A204.1 (cell line): ENCODE data around the gene SLC16A3.
"Not testable (repeated sequence)": the region's sequence is repeated elsewhere in the genome, so short reads cannot be mapped to it uniquely, and the experiment has no call there.

ENCODE experiments used
- FAIRE-seq: peaks from 2 replicates; lab custom pipeline; 2012; peaks lifted over from hg19 to GRCh38; lab: Jason Lieb, UNC

The SLC16A3 gene

DNA sequence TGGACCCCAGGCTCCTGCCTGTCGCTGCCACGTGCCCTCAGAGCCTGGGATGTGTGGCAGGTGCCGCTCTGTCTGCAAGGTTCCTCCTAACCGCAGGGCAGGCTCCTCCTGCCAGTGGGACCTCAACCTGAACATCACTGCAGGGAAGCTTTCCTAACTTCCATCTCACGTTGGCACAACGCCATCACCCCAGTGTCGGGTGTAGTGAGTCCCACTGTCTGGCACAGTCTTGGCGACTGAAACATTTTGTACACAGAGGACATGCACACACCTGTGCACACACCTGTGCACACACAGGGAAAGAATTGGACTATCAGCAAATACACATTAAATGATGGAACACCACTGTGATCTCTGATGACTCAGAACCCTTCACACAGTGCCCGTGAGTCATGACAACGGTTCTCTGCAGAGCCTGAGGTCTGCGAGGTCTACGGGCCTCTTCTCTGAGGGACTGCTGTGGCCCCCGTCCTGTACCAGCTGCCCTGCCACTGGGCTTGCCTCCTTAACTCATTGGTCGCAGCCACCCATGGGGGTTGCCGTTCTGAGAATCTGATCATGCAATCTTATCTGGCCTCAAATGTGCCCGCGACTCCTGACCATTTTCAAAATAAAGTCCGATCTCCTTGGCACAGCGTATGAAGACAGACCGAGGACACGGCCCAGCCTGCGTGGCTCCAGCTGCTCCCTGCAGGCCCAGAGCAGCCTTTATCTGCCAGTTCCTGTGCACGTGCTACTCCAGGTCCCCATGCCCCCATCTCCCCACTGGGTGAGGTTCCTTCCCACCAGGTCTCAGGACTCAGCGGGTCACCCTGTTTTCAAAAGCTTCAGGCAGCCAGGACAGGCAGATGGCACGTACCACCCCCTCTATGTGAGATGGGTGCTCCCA lies 23.8 kb upstream of the SLC16A3 start:
- FAIRE-seq, result no peak

DNA sequence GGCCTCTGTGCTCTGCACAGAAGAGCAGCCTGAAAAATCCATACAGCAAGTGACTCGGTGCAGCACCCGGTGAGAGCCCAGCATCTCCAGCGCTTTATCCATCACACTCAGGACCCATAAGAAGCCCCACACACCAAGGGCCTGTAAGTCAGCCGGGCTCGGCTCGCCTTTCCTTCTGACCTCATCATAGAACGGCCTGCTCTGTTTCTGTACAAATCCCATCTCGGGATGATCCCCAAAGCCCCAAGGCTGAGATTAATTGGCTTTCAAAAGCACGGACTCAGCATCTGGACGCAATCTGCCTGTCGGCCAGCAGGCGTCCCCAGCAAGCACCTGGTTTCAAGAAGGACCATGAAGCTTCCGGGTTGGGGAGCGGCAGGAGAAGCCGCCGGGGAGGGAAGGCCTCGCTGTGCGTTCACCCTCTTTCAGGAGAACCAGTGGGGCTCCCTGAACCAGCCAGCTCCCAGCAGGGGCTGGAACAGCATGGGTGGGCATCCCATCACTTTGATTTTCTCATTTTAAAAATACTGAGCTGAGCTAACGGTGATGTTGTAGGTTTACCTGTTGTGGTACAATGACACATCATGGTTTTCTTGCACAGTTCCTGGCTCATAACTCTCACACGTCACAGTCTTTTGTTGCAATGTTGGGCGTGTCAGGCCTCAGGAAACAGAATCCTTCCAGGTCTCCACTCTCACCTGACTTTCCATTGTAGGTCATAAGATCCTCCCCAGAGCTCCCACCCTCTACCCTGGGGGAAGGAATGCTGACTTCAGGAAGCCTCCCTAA lies 22.9 kb upstream of the SLC16A3 start:
- no peak for FAIRE-seq

DNA sequence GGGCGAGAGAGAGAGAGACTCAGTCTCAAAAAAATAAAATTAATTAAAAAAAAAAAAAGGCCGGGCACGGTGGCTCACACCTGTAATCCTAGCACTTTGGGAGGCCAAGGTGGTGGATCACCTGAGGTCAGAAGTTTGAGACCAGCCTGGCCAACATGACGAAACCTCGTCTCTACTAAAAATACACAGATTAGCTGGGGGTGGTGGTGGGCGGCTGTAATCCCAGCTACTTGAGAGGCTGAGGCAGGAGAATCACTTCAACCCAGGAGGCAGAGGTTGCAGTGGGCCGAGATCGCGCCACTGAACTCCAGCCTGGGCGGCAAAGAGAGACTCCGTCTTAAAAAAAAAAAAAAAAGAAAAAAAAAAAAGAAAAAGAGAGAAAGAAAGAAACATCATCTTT lies 18.2 kb upstream of the SLC16A3 start:
- FAIRE-seq, result not testable (repeated sequence)

DNA sequence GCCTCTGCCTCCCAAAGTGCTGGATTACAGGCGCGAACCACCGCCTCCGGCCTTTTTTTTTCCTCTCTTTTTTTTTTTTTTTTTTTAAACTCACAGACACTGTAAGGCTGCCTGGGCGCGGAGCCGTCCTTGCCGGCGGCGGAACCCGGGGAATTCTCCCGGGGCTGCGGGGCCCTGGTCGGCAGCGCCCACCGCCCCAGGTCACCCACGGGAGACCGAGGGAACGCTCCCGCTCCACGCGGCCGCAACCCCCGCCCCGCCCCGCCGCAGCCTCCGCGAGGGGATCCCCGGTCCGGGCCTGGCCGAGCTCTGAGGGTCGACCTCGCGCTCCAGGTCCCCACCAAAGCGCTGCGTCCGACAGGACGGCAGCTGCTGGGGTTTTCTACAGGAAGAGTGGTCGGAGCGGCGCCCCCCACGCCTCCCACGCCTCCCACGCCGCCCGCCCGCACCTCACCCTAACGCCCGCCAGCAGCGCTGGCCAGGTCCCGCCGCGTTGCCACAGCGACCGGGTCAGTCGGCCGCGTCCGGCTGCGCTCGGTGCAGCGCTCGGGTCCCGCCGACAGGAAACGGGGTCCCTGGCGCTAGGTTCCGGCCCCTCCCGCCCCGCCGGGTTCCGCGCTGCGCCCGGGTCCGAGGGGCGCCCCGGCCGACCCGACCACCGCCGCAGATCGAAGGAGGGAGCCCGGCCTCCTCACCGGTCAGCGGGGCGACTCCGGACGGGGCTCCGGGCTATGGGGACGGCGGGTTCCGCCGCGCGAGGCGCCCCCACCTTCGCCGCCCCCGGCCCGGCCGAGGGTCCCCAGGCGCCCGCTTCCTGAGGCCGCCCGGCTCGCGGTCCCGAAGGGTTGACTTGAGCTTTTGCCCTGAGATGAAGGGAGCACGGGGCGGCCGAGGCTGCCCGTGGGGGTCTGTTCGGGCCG lies 16.3 kb upstream of the SLC16A3 start, which contains the start of gene CCDC57:
CCDC57 (minus strand) TSS at position 512 of the 920 bp plus-strand sequence. CDS start 10,898 bp downstream, outside the sequence.
- no peak for FAIRE-seq

DNA sequence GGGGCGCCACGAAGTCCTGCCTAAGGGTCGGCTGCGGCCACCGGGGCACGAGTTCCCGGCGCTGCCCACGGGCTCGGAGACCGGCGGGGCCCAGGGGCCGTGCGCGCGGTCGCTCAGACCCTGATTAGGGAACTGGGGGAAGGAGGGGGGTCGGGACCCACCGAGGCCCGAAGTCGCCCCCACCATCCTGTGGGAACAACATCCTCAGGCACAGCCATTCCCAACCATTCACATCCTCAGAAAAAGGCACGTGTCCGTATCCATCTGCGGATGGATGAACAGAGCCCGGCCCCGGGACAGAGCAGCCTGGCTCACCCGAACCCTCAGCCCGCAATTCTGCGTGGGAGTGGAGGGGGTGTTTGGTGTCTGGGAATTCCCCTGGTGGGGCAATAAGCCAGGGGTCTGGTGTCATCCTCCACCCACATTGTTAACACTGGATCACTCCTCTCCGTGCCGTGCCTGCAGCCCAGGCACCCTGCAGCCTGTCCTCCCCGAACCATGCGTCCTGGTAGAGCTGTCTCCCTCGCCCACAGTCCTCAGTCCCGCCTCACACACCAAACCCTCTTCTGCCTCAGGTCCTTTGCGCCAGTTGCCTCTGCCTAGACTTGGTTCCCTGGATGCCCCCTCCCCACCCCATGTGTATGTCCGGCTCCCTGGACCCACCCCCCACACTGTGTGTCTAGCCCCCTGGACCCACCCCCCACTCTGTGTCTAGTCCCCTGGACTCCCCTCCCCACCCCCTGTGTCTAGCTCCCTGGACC lies 15.4 kb upstream of the SLC16A3 start:
- no peak for FAIRE-seq

DNA sequence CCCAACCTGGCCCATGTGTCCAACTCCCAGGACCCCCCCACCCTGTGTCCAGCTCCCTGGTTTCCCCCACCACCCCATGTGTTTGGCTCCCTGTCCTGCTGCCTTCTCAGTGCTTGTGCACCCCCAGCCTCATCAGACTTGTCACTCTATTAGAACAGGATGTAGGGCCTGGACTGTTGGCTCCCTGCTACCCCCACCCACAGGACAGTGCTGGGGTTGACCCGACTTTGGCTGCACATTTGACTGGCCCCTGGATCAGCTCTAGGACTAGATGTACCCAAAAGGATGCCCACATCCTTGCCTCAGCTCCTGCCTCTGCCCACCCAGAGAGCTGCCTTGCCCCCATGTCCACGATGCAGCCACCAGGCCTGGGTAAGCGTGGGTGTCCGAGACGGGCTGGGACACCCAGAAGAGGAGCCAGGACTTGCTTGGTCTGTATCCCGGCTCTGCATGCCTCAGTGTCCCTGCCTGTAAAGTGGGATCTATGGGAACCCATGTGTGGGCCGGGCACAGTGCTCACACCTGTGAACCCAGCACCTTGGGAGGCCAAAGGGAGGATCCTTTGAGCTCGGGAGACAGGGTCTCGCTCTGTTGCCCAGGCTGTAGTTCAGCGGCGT lies 14.7 kb upstream of the SLC16A3 start:
- FAIRE-seq, result no peak

DNA sequence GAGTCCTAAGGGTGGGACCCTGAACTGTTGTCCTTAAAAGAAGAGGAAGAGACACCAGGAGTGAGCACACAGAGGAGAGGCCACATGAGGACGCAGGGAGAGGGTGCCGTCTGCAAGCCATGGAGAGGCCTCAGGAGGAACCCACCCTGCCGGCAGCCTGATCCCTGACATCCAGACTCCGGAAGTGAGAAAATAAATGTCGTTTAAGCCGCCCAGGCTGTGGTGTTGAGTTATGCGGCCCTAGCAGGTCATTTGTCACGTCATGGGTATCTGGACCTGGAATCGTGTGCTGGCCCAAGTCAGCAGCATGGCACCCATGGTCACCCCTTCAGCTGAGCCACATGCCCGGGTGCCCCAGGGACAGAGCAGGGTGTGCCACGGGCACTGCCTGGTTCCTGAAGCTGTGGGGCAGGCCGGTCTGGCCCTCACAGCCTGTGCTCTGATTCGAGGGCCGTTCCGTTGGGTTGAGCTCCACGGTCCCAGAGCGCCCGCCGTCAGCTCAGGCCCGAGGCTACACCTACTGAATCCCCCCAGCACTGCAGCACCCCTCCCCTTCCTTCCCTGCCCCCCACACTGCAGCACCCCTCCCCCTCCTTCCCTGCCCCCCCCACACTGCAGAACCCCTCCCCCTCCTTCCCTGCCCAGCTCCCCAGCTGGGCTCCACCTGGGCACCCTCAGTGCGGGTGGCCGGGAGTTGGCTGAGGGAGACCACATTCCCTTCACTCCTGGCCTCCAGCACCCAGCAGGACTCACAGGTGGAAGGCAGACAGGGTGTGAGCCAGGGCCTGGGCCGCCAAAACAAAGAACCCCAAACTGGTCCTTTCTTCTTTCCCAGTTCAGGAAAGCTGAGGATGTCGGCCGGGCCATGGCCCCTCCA lies 13.5 kb upstream of the SLC16A3 start:
- FAIRE-seq, result no peak

DNA sequence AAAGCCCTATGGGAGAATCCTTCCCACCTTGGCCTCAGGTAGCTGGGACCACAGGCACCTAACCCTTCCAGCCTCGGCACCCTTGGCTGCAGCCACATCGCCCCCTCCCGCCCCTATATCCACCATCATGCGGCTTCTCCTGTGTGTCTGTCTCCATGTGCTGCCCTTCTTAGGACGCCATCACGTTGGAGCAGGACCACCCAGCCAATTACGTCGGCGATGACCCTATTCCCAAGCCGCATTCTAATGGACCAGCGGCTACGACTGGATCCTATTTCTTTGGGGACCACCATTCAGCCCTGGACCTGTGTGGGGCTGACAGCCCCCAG lies 12.9 kb upstream of the SLC16A3 start:
- FAIRE-seq, result no peak

DNA sequence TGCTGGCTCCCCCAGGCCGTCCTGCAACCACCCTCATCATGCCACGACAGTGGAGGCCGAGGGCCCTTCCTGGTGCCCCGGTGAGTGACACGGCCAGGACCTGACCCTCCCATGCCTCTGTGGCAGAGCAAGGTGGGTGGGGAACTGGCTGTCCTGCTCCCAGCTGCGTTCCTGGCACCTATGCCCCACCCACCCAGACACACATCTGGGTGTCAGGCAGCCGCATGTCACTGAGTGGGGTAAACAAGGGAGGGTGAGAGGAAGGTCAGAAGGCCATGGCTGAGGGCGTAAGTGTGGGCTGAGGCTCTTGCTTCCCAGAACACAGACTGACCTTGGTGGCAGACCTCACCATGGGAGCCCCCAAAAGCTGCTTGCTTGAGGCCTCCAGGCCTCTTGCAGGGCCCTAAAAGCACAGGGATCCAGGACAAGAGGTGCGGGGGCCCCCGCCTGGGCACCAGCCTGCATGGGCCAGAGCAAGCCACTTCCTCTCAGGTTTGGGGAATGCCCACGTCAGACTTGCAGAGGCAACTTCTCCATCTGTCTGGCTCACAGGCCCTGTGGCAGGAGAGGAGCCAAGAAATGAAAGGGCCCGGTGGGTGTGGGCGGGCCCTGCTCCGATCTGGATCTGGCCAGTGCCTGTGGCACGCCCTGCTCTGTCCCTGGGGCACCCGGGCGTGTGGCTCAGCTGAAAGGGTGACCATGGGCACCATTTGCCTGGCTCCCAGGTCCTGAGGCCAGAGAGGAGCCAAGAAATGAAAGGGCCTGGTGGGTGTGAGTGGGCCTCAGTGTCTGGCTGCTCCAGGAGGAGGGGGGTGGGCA lies 12.3 kb upstream of the SLC16A3 start:
- no peak for FAIRE-seq

DNA sequence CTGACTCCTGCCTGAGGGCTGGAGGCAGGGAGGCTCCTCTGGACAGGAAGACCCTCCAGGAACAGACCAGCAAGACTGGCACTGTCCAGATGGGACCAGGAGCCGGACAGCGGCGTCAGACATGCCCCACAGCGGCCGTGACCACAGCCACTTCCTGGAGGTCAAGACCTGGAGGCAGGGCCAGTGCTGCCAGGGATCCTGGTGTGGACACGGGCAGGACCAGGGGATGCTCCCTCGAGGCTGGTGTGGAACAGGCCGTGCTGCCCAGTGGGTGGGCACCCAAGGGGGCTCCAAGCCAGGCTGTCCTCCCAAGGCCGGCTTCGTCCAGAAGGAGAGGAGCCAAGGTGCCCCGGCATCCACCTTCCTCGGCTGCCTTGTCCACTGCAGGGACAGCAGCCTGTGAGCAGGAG lies 11.7 kb upstream of the SLC16A3 start:
- FAIRE-seq, result no peak

DNA sequence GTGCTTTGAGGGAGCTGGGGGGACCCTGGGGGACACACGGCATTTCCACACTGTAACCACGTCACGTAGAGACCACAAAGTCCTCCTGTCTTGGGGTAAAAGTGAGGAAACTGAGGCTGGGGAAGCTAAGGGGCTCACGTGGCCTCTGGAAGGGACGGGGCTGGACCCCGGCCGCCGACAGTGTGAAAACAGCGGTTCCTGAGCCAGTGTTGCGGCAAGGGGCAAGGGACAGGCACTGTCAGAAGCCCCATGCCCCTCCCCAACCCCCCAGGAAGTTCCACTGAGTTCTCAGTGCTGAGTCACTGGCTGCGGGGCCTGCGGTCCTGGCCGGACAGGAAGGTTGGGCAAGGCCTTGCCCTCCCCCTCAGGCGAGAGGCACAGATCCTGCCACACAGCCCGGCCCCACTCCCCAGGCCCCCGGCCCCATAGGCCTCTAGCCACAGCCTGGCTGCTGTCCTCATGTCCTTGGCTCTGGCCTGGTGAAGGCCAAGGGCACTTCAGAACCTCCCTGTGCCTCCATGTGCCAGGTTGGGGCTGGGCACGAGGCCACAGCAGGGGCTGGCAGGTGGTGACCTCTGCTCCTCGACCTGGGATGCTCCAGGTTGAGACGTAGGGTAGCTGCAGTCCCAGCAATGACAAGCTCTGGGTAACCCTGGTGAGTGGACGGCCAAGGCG lies 11.2 kb upstream of the SLC16A3 start:
- no peak for FAIRE-seq

DNA sequence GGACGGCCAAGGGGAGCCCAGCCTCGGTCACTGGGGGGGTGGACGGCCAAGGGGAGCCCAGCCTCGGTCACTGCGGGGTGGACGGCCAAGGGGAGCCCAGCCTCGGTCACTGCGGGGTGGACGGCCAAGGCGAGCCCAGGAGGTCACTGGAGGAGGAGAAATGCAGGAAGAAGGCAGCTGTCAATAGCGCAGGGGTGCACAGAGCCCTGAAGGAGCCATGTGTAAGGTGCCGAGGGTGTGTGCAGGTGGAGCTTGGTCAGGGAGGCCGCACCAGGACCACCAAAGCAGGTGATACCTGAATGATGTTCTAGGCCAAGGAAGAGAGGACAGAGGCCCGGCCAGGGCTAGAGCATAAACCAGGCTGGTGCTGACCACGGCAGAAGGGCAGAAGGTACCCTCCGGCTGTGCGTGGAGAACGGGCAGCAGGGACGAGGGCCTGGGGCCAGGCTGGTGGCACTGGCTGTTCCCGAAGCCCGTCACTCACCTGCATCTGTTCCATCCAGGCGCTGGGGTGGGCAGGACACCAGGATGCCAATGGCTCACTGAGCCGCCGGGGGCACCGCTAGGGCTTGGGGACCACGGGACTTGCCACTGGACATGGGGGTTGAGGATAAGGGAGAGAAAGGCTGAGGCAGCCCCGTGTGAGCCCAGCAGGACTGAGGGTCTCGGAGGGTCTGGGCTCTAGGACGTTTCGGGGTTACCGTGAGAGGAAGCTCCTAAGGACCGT lies 10.3 kb upstream of the SLC16A3 start:
- no peak for FAIRE-seq

DNA sequence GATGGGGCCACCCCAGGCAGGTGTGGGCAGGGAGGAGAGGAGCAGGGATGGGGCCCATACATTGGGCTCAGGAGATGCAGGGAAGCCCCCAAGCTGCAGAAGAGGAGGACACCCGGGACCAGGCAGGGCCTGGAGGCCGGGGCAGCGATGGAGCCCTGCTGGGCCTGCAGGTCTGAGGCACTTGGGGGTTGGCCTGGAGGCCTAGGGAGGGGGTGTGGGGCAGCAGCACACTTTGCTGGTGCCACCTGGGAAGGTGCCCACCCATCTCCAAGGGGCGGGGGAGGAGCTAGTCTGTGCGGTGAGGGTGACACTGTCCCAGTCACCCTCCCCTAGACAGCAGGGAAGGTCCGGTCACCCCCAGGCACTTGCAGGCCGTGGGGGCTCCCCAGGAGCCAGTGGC lies 9.8 kb upstream of the SLC16A3 start:
- FAIRE-seq, result no peak

DNA sequence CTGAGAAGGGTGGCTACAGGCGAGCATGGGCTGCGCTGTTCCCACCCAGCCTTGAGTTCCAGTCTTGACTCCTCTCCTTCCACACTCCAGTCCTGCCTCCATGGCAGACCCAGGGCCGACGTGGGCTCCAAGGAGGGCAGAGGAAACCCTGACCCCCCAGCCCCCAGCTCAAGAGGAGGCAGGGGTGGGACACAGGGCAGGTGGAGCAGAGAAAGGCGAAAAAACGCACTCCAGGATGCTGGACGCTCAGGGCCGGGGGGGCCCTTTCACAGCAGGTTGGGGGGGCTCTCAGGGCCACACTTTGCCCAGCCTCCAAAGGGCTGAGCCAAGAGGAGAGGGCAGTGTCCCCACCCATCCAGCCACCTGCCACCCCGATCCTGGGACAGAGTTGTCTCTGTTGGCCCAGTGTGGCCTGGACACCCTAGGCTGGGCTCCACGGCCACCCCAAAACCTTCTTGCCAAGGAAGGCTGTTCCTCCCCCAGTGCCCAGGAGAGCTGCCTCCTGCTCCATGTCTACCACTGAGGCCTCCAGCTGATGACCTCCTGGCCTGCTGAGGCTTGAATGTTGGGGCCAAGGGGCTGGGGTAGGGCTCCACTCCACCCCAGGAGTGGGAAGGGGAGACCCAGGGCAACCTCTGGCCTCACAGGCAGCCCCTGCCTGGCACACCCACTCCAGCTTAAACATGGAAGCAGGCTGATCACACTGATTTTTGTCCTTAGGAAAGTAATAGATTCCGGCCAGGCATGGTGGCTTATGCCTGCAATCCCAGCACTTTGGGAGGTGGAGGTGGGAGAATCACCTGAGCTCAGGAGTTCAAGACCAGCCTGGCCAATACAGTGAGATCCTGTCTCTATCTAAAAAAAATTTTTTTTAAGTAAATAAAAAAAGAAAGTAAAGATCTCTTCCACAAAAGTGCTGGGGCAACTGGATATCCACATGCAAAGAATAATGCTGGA lies 8.8 kb upstream of the SLC16A3 start:
- no peak for FAIRE-seq

DNA sequence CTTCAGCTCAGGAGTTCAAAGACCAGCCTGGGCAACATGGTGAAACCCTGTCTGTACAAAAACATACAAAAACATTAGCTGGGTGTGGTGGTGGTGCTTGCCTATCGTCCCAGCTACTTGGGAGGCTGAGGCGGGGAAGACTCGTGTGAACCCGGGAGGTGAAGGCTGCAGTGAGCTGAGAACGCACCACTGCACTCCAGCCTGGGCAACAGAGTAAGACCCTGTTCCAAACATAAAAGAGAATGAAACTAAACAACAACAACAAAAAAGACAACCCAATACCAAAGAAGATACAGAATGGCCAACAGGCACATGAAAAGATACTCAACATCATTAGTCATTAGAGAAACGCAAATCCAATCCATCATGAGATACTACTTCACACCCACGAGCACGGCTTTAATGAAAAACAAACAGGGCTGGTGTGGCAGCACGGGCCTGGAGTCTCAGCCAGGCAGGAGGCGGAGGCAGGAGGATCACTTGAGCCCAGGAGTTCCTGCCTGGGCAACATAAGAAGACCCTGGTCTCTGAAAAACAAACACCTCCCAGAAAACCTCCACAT lies 7.4 kb upstream of the SLC16A3 start:
- FAIRE-seq, result no peak

DNA sequence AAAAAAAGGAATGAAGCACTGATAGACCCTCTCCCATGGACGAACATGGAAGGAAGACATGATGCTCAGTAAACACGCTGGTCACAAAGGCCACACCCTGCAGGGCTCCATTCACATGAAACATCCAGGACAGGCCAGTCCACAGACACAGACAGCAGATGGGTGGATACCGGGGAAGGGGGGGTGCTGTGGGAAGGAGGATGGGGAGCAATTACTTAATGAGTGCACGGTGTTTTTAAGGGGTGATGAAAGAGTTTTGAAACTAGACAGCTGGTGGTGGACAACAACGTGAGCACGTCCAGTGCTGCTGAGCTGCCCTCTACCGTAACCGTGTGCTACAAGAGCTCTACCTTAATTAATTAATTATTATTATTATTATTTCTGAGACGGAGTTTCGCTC lies 6.0 kb upstream of the SLC16A3 start:
- FAIRE-seq, result no peak

DNA sequence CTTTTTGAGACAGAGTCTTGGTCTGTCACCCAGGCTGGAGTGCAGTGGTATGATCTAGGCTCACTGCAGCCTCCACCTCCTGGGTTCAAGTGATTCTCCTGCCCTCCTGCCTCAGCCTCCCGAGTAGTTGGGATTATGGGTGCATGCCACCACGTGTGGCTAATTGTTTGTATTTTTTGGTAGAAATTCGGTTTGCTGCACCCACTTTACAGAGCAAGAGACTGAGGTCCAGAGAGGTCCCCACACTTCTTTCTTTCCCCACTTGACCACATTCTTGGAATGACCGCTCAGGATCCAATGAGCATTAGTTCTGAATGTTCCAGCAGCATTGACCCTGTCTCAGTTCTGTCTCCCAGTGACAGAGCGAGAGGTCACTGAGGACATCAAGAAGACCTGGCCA lies 5.3 kb upstream of the SLC16A3 start:
- FAIRE-seq, result no peak
